Astrocyte (in vitro differentiated cells and primary cell): ENCODE data around the gene AMPD1. TPM values are rescaled to one million over a fixed set of nuclear protein-coding genes. Genes with fewer than 3 reads are reported as not detected.

Experiments used
- DNase-seq: peaks from one replicate; pipeline ENCODE4 v3.0.0-alpha.2; 2010; ENCODE audit warnings: low read depth
- FAIRE-seq: peaks from 2 replicates; lab custom pipeline; 2011; peaks lifted over from hg19 to GRCh38; lab: Jason Lieb, UNC
- H2AFZ ChIP-seq: 2 replicates; pipeline ENCODE4 v1.6.0; 2012; ENCODE audit warnings: low read depth, low read length, inconsistent platforms
- H3K27ac ChIP-seq: 2 replicates; pipeline ENCODE4 v1.5.1; 2011; ENCODE audit warnings: low read depth, low read length, inconsistent platforms
- H3K27me3 ChIP-seq: 2 replicates; pipeline ENCODE4 v1.6.0; 2011; ENCODE audit warnings: low read length, inconsistent platforms; ENCODE audit not compliant: insufficient read depth
- H3K36me3 ChIP-seq: 2 replicates; pipeline ENCODE4 v1.5.1; 2011; ENCODE audit warnings: low read length, inconsistent platforms; ENCODE audit not compliant: insufficient read depth
- H3K4me1 ChIP-seq: 2 replicates; pipeline ENCODE4 v1.5.1; 2011; ENCODE audit warnings: low read length, inconsistent platforms; ENCODE audit not compliant: insufficient read depth
- H3K4me2 ChIP-seq: 2 replicates; pipeline ENCODE4 v1.6.0; 2012; ENCODE audit warnings: low read length, inconsistent platforms
- H3K4me3 ChIP-seq: 2 replicates; pipeline ENCODE4 v1.5.1; 2011; ENCODE audit warnings: low read depth, mild to moderate bottlenecking, low read length, inconsistent platforms; ENCODE audit not compliant: insufficient read depth
- H3K79me2 ChIP-seq: 2 replicates; pipeline ENCODE4 v1.6.0; 2012; ENCODE audit warnings: mild to moderate bottlenecking, low read length, inconsistent platforms; ENCODE audit not compliant: insufficient read depth
- H3K9ac ChIP-seq: 2 replicates; pipeline ENCODE4 v1.6.0; 2012; ENCODE audit warnings: mild to moderate bottlenecking, low read length, inconsistent platforms
- H3K9me3 ChIP-seq: 2 replicates; pipeline ENCODE4 v1.5.1; 2012; ENCODE audit warnings: low read depth, mild to moderate bottlenecking, low read length, inconsistent platforms; ENCODE audit not compliant: insufficient read depth
- H4K20me1 ChIP-seq: 2 replicates; pipeline ENCODE4 v1.6.0; 2012; ENCODE audit warnings: low read length, inconsistent platforms; ENCODE audit not compliant: insufficient read depth
- H3K27ac Mint-ChIP-seq: one replicate; pipeline ENCODE4 v1.8.0; 2021; ENCODE audit warnings: mild to moderate bottlenecking, mixed read lengths; ENCODE audit not compliant: unreplicated experiment
- H3K27me3 Mint-ChIP-seq: one replicate; pipeline ENCODE4 v1.8.0; 2021; ENCODE audit warnings: low read depth, mixed read lengths; ENCODE audit not compliant: unreplicated experiment
- H3K36me3 Mint-ChIP-seq: one replicate; pipeline ENCODE4 v1.8.0; 2021; ENCODE audit warnings: low read depth, mixed read lengths; ENCODE audit not compliant: unreplicated experiment
- H3K4me1 Mint-ChIP-seq: one replicate; pipeline ENCODE4 v1.8.0; 2021; ENCODE audit warnings: low read depth, mixed read lengths; ENCODE audit not compliant: unreplicated experiment
- H3K4me3 Mint-ChIP-seq: one replicate; pipeline ENCODE4 v1.8.0; 2021; ENCODE audit warnings: mild to moderate bottlenecking, moderate library complexity, mixed read lengths; ENCODE audit not compliant: unreplicated experiment
- H3K9me3 Mint-ChIP-seq: one replicate; pipeline ENCODE4 v1.8.0; 2021; ENCODE audit warnings: mild to moderate bottlenecking, mixed read lengths; ENCODE audit not compliant: unreplicated experiment
- CTCF ChIP-seq: IDR thresholded peaks from 2 replicates; pipeline ENCODE4 v1.5.1; 2011; ENCODE audit warnings: low read depth, mild to moderate bottlenecking, inconsistent platforms, low read length, moderate library complexity; ENCODE audit not compliant: insufficient read depth
- EZH2 ChIP-seq: IDR thresholded peaks from 2 replicates; pipeline ENCODE4 v1.6.1; 2012; ENCODE audit warnings: mild to moderate bottlenecking, low read length, inconsistent platforms; ENCODE audit not compliant: insufficient read depth
- total RNA-seq: library from RNA; stranded (reverse); gene quantifications from 2 replicates; pipeline ENCODE4 v1.2.1, GENCODE V29; 2021

AMPD1 gene
- total RNA-seq, 1 donor from 2014 or later, result not detected

- H3K36me3 ChIP-seq, result peaks cover 66% of the 10 kb centered on the region
- peaks cover 13% of the 10 kb centered on the region for H3K4me1 Mint-ChIP-seq
- no peak overlapping the region for H3K27ac Mint-ChIP-seq
- H3K27me3 ChIP-seq, result no peaks in the 10 kb centered on the region
- TF ChIP-seq EZH2, result no peak
- no peak for TF ChIP-seq CTCF
- H2AFZ ChIP-seq, result no peak overlapping the region
- H3K9me3 Mint-ChIP-seq, result no peaks in the 10 kb centered on the region
- no peak overlapping the region for H3K27ac ChIP-seq
- H3K4me2 ChIP-seq, result no peak overlapping the region
- no peak for DNase-seq
- no peak overlapping the region for H3K4me3 ChIP-seq
- no peak overlapping the region for H3K9ac ChIP-seq
- H3K79me2 ChIP-seq, result peaks cover 99% of the 10 kb centered on the region
- peaks cover 11% of the 10 kb centered on the region for H3K36me3 Mint-ChIP-seq
- H3K27me3 Mint-ChIP-seq, result no peaks in the 10 kb centered on the region
- no peak for FAIRE-seq
- no peak overlapping the region for H3K4me3 Mint-ChIP-seq
- H3K4me1 ChIP-seq, result no peaks in the 10 kb centered on the region
- peaks cover 90% of the 10 kb centered on the region for H4K20me1 ChIP-seq
- no peaks in the 10 kb centered on the region for H3K9me3 ChIP-seq
Observed at GRCh38 chr1:114740331-114740730, 45.0 kb upstream of the AMPD1 start.

- DNase-seq (no peak), FAIRE-seq (no peak)
- TF ChIP-seq EZH2 (no peak), CTCF (no peak)
- H3K27me3 Mint-ChIP-seq, result no peaks in the 10 kb centered on the region
- no peak overlapping the region for H3K27ac Mint-ChIP-seq
- Histone ChIP-seq H3K4me1 (no peaks in the 10 kb centered on the region), H3K27ac (no peak overlapping the region), H4K20me1 (peaks cover 68% of the 10 kb centered on the region), H3K4me3 (no peak overlapping the region), H3K27me3 (no peaks in the 10 kb centered on the region), H3K9me3 (no peaks in the 10 kb centered on the region), H3K9ac (no peak overlapping the region), H2AFZ (no peak overlapping the region), H3K4me2 (no peak overlapping the region), H3K79me2 (peaks cover 86% of the 10 kb centered on the region), H3K36me3 (peaks cover 78% of the 10 kb centered on the region)
- no peaks in the 10 kb centered on the region for H3K9me3 Mint-ChIP-seq
- H3K4me3 Mint-ChIP-seq, result no peak overlapping the region
- H3K4me1 Mint-ChIP-seq, result peaks cover 5% of the 10 kb centered on the region
- peaks cover 17% of the 10 kb centered on the region for H3K36me3 Mint-ChIP-seq
Observed at GRCh38 chr1:114737314-114737849, 42.0 kb upstream of the AMPD1 start.

GRCh38 chr1:114735479-114735878 lies 40.1 kb upstream of the AMPD1 start:
- H3K27ac ChIP-seq, result no peak overlapping the region
- Mint-ChIP-seq H3K4me3 (no peak overlapping the region), H3K27ac (no peak overlapping the region), H3K36me3 (peaks cover 21% of the 10 kb centered on the region), H3K4me1 (no peaks in the 10 kb centered on the region), H3K27me3 (no peaks in the 10 kb centered on the region), H3K9me3 (no peaks in the 10 kb centered on the region)
- FAIRE-seq (no peak), DNase-seq (no peak)
- peaks cover 63% of the 10 kb centered on the region for H4K20me1 ChIP-seq
- peaks cover 84% of the 10 kb centered on the region for H3K36me3 ChIP-seq
- H3K9me3 ChIP-seq, result no peaks in the 10 kb centered on the region
- H3K4me1 ChIP-seq, result no peaks in the 10 kb centered on the region
- H2AFZ ChIP-seq, result no peak overlapping the region
- H3K27me3 ChIP-seq, result no peaks in the 10 kb centered on the region
- no peak overlapping the region for H3K4me3 ChIP-seq
- no peak for TF ChIP-seq CTCF
- no peak for TF ChIP-seq EZH2
- no peak overlapping the region for H3K9ac ChIP-seq
- no peak overlapping the region for H3K4me2 ChIP-seq
- peaks cover 84% of the 10 kb centered on the region for H3K79me2 ChIP-seq
